SK-MEL-5 (cell line): Measurements from ENCODE around the gene SMCR8. TPM values are rescaled to one million over a fixed set of nuclear protein-coding genes. Genes with fewer than 3 reads are reported as not detected.
A peak's percentile ranks its signal among the peaks of the same experiment; 100 is the strongest.
"Not testable (repeated sequence)": the region's sequence is repeated elsewhere in the genome, so short reads cannot be mapped to it uniquely, and the experiment has no call there.

Experiments
- DNase-seq: peaks from one replicate; pipeline ENCODE4 v3.0.0-alpha.2; 2016; ENCODE audit warnings: low read depth, low spot score
- in situ Hi-C: cut with HindIII; loops from 2 replicates; pipeline ENCODE4 v1.10.0; 2016; ENCODE audit warnings: low sequenced_read_pairs, high pct_unique_total_duplicates, low pct_unique_long_range_greater_than_20kb
- polyA plus RNA-seq, 2 experiments: library from polyadenylated mRNA; depleted of rRNA; stranded (reverse); fragments of >200 nt; gene quantifications; 2 replicates each; pipeline ENCODE4 v1.2.3, GENCODE V29; 2015
- total RNA-seq: library from RNA; depleted of rRNA; stranded (reverse); fragments of >200 nt; shearing (Covaris generic); gene quantifications from 2 replicates; pipeline ENCODE4 v1.2.3, GENCODE V29; 2014; rRNA removed

Gene SMCR8, protein sequence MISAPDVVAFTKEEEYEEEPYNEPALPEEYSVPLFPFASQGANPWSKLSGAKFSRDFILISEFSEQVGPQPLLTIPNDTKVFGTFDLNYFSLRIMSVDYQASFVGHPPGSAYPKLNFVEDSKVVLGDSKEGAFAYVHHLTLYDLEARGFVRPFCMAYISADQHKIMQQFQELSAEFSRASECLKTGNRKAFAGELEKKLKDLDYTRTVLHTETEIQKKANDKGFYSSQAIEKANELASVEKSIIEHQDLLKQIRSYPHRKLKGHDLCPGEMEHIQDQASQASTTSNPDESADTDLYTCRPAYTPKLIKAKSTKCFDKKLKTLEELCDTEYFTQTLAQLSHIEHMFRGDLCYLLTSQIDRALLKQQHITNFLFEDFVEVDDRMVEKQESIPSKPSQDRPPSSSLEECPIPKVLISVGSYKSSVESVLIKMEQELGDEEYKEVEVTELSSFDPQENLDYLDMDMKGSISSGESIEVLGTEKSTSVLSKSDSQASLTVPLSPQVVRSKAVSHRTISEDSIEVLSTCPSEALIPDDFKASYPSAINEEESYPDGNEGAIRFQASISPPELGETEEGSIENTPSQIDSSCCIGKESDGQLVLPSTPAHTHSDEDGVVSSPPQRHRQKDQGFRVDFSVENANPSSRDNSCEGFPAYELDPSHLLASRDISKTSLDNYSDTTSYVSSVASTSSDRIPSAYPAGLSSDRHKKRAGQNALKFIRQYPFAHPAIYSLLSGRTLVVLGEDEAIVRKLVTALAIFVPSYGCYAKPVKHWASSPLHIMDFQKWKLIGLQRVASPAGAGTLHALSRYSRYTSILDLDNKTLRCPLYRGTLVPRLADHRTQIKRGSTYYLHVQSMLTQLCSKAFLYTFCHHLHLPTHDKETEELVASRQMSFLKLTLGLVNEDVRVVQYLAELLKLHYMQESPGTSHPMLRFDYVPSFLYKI
- total RNA-seq = 22.0 and 23.1 TPM in 2 replicates
- 20.9 and 28.5 TPM in 2 replicates for polyA plus RNA-seq (2015; cell fraction: cytosol; rRNA removed)
- 26.6 and 31.3 TPM in 2 replicates for polyA plus RNA-seq (2015; cell fraction: nucleus; rRNA removed)

GRCh38 chr17:18314731-18315561 is at the start of gene SMCR8, which contains the start of gene TOP3A:
Gene SMCR8, plus strand, starts transcription at chr17:18315293. Its CDS starts 497 bp downstream, at chr17:18315790.
Gene TOP3A, minus strand, starts transcription at chr17:18314994. Its CDS starts 216 bp downstream, at chr17:18314778.
- in situ Hi-C loops = no loop called here
- peak; percentile 97 for DNase-seq

GRCh38 chr17:18267366-18267765 is 47.7 kb upstream of the SMCR8 start:
- in situ Hi-C loops = no loop called here
- no peak for DNase-seq

- no peak for DNase-seq
- in situ Hi-C loops = no loop called here
These were observed 47.0 kb upstream of the SMCR8 start for GRCh38 chr17:18267927-18268711.

GRCh38 chr17:18270046-18270931 is 44.8 kb upstream of the SMCR8 start:
- in situ Hi-C loops = no loop called here

GRCh38 chr17:18277076-18277475 is 38.0 kb upstream of the SMCR8 start:
- DNase-seq = no peak
- in situ Hi-C loops = no loop called here

More at GRCh38 chr17:18270046-18270931, 44.8 kb upstream of the SMCR8 start:
- no peak for DNase-seq

DNA sequence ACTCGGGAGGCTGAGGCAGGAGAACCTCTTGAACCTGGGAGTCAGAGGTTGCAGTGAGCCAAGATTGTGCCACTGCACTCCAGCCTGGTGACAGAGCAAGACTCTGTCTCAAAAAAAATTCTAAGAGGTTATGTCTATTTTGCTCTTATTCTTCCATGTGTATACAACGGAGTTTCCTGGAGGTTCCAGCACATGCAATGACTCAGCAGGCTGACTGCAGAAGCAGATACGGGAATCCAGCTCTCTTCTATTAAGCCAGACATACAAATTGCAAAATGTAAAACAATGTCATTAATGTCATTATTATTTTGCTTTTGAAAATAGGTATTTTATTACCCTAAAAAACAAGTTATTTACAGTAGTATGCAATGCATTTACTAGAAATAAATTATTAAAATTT is 36.2 kb upstream of the SMCR8 start:
- in situ Hi-C loops = no loop called here
- DNase-seq = no peak

- no peak for DNase-seq
- in situ Hi-C loops = no loop called here
These were observed 34.8 kb upstream of the SMCR8 start for GRCh38 chr17:18280249-18280648.

DNA sequence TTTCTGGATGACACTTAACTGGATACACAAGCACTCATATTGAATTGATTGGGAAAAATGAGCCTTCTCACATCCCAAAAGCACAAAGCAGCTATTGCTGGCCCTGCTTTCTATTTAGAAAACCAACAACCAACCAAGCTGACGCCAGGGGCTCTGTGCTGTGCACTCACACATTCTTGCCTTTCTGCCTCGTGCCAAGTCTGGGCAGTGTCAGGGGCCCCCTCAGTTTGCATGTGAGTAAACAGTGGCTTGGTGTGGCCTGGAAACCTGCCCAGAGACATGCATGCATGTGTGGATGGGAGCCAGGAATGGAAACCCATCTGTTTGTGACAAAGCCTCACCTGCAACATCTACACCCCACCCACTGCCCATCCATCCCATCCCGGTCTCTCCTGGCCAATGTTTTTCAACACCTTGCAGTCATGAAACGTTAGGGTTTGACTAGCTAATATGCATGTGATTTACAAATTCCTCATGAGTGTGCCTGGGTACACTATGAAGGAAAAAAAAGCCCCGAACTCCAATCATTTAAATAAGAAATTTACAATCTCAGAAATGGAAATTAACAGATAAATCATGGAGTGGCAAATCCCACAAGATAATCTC is 34.2 kb upstream of the SMCR8 start:
- no peak for DNase-seq
- in situ Hi-C loops = no loop called here

DNA sequence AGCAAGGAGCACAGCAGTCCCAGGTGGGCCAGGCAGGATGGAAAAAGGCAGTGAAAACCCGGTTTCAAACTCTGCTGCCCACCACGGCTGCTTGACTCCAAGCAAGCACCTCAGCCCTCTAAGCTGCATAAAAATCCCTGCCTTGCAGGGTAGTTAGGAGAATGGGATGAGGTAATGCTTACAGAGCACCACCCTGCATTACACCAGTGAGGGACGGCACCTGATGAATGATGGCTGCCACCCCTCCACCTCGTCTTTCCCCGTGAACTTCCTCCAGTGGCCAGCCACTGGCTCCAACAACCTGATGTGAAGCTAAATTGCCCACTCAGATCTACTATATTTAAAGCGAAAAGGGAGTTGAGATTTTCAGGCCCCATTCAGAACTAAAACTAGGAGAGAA is 33.3 kb upstream of the SMCR8 start:
- in situ Hi-C loops = no loop called here

GRCh38 chr17:18285296-18285695 is 29.8 kb upstream of the SMCR8 start:
- no peak for DNase-seq
- in situ Hi-C loops = no loop called here

More for the DNA sequence above, 33.3 kb upstream of the SMCR8 start:
- no peak for DNase-seq

GRCh38 chr17:18291718-18292540 is 23.2 kb upstream of the SMCR8 start:
- in situ Hi-C loops = no loop called here
- no peak for DNase-seq

DNA sequence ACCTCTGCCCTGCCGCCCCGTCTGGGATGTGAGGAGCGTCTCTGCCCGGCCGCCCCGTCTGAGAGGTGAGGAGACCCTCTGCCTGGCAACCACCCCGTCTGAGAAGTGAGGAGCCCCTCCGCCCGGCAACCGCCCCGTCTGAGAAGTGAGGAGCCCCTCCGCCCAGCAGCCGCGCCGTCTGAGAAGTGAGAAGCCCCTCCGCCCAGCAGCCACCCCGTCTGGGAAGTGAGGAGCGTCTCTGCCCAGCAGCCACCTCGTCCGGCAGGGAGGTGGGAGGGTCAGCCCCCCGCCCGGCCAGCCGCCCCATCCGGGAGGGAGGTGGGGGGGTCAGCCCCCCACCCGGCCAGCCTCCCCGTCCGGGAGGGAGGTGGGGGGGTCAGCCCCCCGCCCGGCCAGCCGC is 17.0 kb upstream of the SMCR8 start:
- in situ Hi-C loops, DNase-seq: not testable (repeated sequence)

GRCh38 chr17:18300725-18301480 is 14.2 kb upstream of the SMCR8 start:
- in situ Hi-C loops = no loop called here
- DNase-seq = no peak

GRCh38 chr17:18303206-18303605 is 11.9 kb upstream of the SMCR8 start:
- DNase-seq, in situ Hi-C loops: not testable (repeated sequence)
